ENCODE data around the gene UMODL1.

Gene UMODL1

DNA sequence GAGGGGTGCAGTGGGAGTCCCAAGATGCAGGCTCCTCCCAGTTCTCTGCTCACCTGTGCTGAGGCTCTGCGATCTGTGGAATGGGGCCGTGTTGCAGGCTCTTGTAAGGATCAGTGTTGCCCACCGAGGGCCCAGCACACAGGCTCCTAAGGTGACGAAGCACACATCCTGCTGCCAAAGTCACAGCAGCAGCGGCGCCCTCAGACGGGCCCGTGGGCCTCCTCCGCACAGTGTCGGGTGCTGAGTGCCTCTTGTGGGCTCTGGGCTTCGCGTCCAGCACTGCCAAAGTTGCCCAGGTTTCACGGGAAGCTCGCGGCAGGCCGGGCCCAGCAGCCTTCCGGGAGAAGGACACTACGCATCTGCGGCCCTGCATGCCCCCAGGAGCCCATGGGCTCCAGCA lies 75.7 kb downstream of the UMODL1 start:
- Mint-ChIP-seq H3K27me3 (ENCODE audit: low read depth) (peaks cover 12% of the 10 kb centered on the region), H3K36me3 (ENCODE audit: low read depth) (no peaks in the 10 kb centered on the region), H3K4me3 (no peak overlapping the region), H3K27ac (no peak overlapping the region), H3K4me1 (peaks cover 22% of the 10 kb centered on the region), H3K9me3 (no peaks in the 10 kb centered on the region)
- TF ChIP-seq, protein P1, sequence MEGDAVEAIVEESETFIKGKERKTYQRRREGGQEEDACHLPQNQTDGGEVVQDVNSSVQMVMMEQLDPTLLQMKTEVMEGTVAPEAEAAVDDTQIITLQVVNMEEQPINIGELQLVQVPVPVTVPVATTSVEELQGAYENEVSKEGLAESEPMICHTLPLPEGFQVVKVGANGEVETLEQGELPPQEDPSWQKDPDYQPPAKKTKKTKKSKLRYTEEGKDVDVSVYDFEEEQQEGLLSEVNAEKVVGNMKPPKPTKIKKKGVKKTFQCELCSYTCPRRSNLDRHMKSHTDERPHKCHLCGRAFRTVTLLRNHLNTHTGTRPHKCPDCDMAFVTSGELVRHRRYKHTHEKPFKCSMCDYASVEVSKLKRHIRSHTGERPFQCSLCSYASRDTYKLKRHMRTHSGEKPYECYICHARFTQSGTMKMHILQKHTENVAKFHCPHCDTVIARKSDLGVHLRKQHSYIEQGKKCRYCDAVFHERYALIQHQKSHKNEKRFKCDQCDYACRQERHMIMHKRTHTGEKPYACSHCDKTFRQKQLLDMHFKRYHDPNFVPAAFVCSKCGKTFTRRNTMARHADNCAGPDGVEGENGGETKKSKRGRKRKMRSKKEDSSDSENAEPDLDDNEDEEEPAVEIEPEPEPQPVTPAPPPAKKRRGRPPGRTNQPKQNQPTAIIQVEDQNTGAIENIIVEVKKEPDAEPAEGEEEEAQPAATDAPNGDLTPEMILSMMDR (IDR thresholded peaks at IDR 0.05; ENCODE audit: unreplicated experiment in 3 of 3): no peak

DNA sequence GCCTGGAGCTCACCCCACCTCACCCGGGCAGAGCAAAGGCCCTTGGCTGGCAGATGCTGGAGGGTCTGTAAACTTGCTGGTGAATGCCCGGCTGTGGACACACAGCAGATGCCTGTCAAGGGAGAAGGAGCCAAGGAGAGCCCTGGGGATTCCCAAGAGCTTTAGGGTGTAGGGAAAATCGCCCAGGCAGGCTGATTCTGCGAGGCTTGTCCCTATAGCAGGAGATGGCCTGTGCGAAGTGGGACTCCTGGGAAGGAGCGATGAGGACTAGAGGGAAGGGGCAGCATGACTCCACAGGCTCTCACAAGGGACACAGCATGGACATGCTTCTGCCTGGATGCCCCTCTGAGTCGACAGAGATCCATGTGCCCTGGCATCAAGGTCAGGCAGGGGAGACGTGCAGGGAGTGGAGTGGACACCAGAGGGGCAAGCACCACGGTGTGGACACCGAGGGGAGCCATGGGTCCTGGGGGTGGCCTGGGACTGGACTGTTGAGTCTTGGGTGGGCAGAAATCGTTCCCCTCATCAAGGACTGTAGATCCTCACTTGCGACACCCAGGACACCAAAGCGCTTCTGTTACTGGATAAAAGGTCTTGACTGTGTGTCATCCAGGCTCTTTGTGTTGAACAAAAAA lies 76.4 kb downstream of the UMODL1 start:
- no peak overlapping the region for H3K4me3 Mint-ChIP-seq
- peaks cover 12% of the 10 kb centered on the region for H3K27me3 Mint-ChIP-seq (ENCODE audit: low read depth)
- no peaks in the 10 kb centered on the region for H3K36me3 Mint-ChIP-seq (ENCODE audit: low read depth)
- TF ChIP-seq, protein P1 (IDR thresholded peaks at IDR 0.05; ENCODE audit: unreplicated experiment in 3 of 3): no peak
- no peaks in the 10 kb centered on the region for H3K9me3 Mint-ChIP-seq
- H3K27ac Mint-ChIP-seq: no peak overlapping the region
- H3K4me1 Mint-ChIP-seq: peaks cover 28% of the 10 kb centered on the region

DNA sequence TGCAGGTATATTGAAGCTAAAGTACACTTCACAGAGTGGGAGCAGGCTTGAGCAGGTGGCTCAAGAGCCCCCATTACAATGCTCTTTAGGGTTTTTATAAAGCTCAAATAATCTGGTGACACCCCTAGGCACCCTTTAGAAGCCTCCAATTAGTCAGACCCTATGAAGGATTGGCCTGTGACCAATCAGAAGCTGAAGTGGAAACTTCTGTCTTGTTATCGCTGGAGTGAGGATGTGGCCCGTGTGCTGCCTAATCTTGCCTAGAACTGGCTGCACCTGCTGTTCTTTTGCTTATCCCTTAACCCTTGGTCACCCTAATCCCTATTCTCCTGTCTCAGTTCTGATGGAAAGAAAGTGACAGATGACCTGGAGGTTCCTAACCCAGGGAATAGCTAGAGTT lies 77.0 kb downstream of the UMODL1 start:
- H3K27ac Mint-ChIP-seq: no peak overlapping the region
- peaks cover 33% of the 10 kb centered on the region for H3K4me1 Mint-ChIP-seq
- peaks cover 12% of the 10 kb centered on the region for H3K27me3 Mint-ChIP-seq (ENCODE audit: low read depth)
- H3K36me3 Mint-ChIP-seq (ENCODE audit: low read depth): no peaks in the 10 kb centered on the region
- no peak overlapping the region for H3K4me3 Mint-ChIP-seq
- no peaks in the 10 kb centered on the region for H3K9me3 Mint-ChIP-seq
- TF ChIP-seq, protein P1 (IDR thresholded peaks at IDR 0.05; ENCODE audit: unreplicated experiment in 3 of 3): no peak

DNA sequence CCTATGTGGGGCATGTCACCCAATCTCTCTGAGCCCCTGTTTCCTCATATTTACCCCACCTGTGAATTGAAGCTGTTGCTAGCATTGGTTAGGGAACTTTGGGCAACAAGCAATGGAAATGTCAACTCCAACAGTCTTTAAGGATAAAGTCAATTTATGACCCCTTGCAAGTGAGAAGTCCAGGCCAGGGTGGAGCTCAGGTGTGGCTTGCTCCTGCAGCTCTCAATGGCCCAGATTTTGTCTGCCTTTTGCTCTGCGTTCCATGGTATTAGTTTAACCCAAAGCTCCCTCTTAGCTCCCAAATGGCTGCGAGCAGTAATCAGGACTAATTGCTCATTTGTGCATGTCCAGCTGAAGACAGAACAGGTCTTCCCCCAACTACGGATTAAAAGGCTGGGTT lies 77.5 kb downstream of the UMODL1 start:
- Mint-ChIP-seq H3K36me3 (ENCODE audit: low read depth) (no peaks in the 10 kb centered on the region), H3K9me3 (no peaks in the 10 kb centered on the region), H3K27ac (no peak overlapping the region)

DNA sequence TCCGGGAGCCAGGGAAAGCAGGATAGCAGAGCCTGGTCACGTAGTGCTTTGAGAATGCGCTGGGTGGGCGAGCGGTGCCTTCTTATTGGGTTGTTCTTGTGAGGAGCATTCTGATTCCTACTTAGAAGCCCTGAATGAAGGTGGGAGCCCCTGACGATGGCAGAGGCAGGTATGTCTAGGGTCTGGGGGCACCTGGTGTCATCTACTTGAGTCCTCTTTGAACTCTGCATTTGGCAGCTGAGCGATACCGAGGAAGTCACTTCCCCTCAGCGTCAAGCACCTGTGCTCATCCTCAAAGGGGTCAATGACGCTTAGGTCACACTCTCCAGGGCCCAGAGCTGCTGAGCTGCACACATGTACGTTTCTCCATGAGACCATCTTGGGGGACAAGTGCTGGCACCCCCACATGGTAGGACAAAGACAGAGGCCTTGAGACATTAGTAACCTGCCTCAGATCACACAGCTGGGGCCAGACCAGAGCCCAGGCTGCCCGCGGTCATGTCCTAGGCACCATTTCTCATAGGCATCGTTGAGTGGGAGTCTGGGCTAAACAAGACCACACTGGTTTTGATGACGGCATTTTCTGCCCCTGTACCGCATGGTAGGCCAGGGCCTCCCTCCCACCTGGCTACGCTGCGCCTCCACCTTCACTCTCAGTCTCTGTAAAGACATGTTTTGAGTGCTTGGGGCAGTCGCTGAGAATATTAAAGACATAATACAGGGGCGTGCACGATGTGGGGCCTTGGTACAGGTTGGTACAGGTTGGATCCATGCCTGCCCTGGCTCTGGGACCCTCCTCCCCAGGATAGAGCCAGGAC lies 78.7 kb downstream of the UMODL1 start:
- Mint-ChIP-seq H3K27ac (no peak overlapping the region), H3K4me1 (peaks cover 43% of the 10 kb centered on the region), H3K4me3 (no peak overlapping the region), H3K9me3 (no peaks in the 10 kb centered on the region), H3K36me3 (ENCODE audit: low read depth) (no peaks in the 10 kb centered on the region), H3K27me3 (ENCODE audit: low read depth) (peaks cover 12% of the 10 kb centered on the region)
- TF ChIP-seq, protein P1 (IDR thresholded peaks at IDR 0.05; ENCODE audit: unreplicated experiment in 3 of 3): no peak

More for the DNA sequence above, 77.5 kb downstream of the UMODL1 start:
- Mint-ChIP-seq H3K27me3 (ENCODE audit: low read depth) (peaks cover 12% of the 10 kb centered on the region), H3K4me1 (peaks cover 37% of the 10 kb centered on the region), H3K4me3 (no peak overlapping the region)
- TF ChIP-seq, protein P1 (IDR thresholded peaks at IDR 0.05; ENCODE audit: unreplicated experiment in 3 of 3): no peak
